B cell (primary cell): Measurements from ENCODE around the gene ESRP2. TPM values are rescaled to one million over a fixed set of nuclear protein-coding genes. Genes with fewer than 3 reads are reported as not detected.
A peak's percentile ranks its signal among the peaks of the same experiment; 100 is the strongest.

Experiments used
- ATAC-seq: fragments of 200-7000 bp; cut with Tn5 transposase; one replicate; pipeline ENCODE4 v1.10.0; 2021; ENCODE audit warnings: low read depth, mild to moderate bottlenecking, moderate number of reproducible peaks, moderate library complexity
- CTCF ChIA-PET: fragments of 350-600 bp; sonication (Branson Sonifier 250); formaldehyde crosslinking; loops from one replicate; lab custom pipeline; 2021; ENCODE audit warnings: antibody characterized with exemption, inconsistent platforms; lab: Charles Lee
- POLR2A ChIA-PET: fragments of 350-600 bp; sonication (Branson Sonifier 250); formaldehyde crosslinking; loops from one replicate; lab custom pipeline; 2021; ENCODE audit warnings: antibody characterized with exemption; lab: Charles Lee
- DNase-seq: peaks from one replicate; pipeline ENCODE4 v3.0.0; 2013
- H2AFZ ChIP-seq: 2 replicates; pipeline ENCODE4 v1.6.1; 2012; ENCODE audit warnings: mild to moderate bottlenecking, low read depth, low read length; ENCODE audit not compliant: insufficient read depth, poor library complexity, severe bottlenecking
- H3K27ac ChIP-seq, 2 donors: 1 replicate in 1 of 2; 2 replicates in 1 of 2; pipeline ENCODE4 v1.5.1; 2012 to 2013; ENCODE audit warnings: low read length in 2 of 2, mild to moderate bottlenecking in 2 of 2, moderate library complexity in 1 of 2
- H3K27me3 ChIP-seq, 4 experiments: fragments of 200-600 bp in 1 of 4; sonication (generic) in 1 of 4; replicated peaks in 1 of 4; 1 replicate in 2 of 4; 2 replicates in 2 of 4; pipeline versions ENCODE4 v1.6.1 to v1.7.0; 2013 to 2016; ENCODE audit warnings: low read length in 3 of 4, mild to moderate bottlenecking in 2 of 4, mixed read lengths in 1 of 4, moderate library complexity in 1 of 4; ENCODE audit not compliant: insufficient read depth in 4 of 4, control insufficient read depth in 3 of 4; ENCODE audit errors: control extremely low read depth in 1 of 4
- H3K36me3 ChIP-seq, 2 experiments: replicated peaks in 1 of 2; 1 replicate in 1 of 2; 2 replicates in 1 of 2; pipeline versions ENCODE4 v1.6.1 to v1.7.1; 2013; ENCODE audit warnings: low read length in 1 of 2; ENCODE audit not compliant: insufficient read depth in 2 of 2, control insufficient read depth in 1 of 2; ENCODE audit errors: control extremely low read depth in 1 of 2, extremely low read depth in 1 of 2
- H3K4me1 ChIP-seq, 2 donors: fragments of 200-600 bp in 1 of 2; sonication (generic) in 1 of 2; 1 replicate in 1 of 2; 2 replicates in 1 of 2; pipeline versions ENCODE4 v1.5.1 to v1.6.1; 2013 to 2017; ENCODE audit warnings: low read length in 2 of 2; ENCODE audit not compliant: control insufficient read depth in 2 of 2, insufficient read depth in 2 of 2
- H3K4me2 ChIP-seq: replicated peaks from 2 replicates; pipeline ENCODE3; 2012; ENCODE audit warnings: mild to moderate bottlenecking, low read depth, low read length; ENCODE audit not compliant: poor library complexity, severe bottlenecking
- H3K4me3 ChIP-seq, 5 experiments: fragments of 200-600 bp in 1 of 5; sonication (generic) in 1 of 5; 1 replicate in 3 of 5; 2 replicates in 2 of 5; pipeline versions ENCODE4 v1.5.1 to v1.7.0; 2011 to 2016; ENCODE audit warnings: low read length in 4 of 5, mild to moderate bottlenecking in 4 of 5, low read depth in 2 of 5, control low read depth in 1 of 5, moderate library complexity in 1 of 5; ENCODE audit not compliant: insufficient read depth in 1 of 5; ENCODE audit errors: control extremely low read depth in 1 of 5, extremely low read depth in 1 of 5
- H3K79me2 ChIP-seq: fragments of 200-600 bp; sonication (generic); one replicate; pipeline ENCODE4 v1.6.0; 2016; ENCODE audit warnings: low read length; ENCODE audit not compliant: control insufficient read depth, insufficient read depth
- H3K9ac ChIP-seq: fragments of 200-600 bp; sonication (generic); 2 replicates; pipeline ENCODE4 v1.6.1; 2017; ENCODE audit warnings: mild to moderate bottlenecking, low read length, moderate library complexity
- H3K9me3 ChIP-seq, 3 donors: one replicate each; pipeline versions ENCODE4 v1.6.1 to v1.7.1; 2013; ENCODE audit warnings: low read length in 2 of 3; ENCODE audit not compliant: control insufficient read depth in 2 of 3, insufficient read depth in 1 of 3; ENCODE audit errors: control extremely low read depth in 1 of 3
- H4K20me1 ChIP-seq: 2 replicates; pipeline ENCODE4 v1.6.0; 2012; ENCODE audit warnings: mild to moderate bottlenecking, low read length; ENCODE audit not compliant: insufficient read depth, control insufficient read depth, poor library complexity, severe bottlenecking
- H3K27ac Mint-ChIP-seq: one replicate; pipeline ENCODE4 v1.8.0; 2021; ENCODE audit warnings: mixed read lengths
- H3K27me3 Mint-ChIP-seq: one replicate; pipeline ENCODE4 v1.8.0; 2021; ENCODE audit warnings: mixed read lengths
- H3K4me1 Mint-ChIP-seq: one replicate; pipeline ENCODE4 v1.8.0; 2021; ENCODE audit warnings: mixed read lengths
- H3K4me3 Mint-ChIP-seq: one replicate; pipeline ENCODE4 v1.8.0; 2021; ENCODE audit warnings: mixed read lengths
- H3K9me3 Mint-ChIP-seq: one replicate; pipeline ENCODE4 v1.8.0; 2022; ENCODE audit warnings: mixed read lengths; ENCODE audit not compliant: insufficient read depth
- EZH2 ChIP-seq: IDR thresholded peaks from 2 replicates; pipeline ENCODE4 v1.6.1; 2012; ENCODE audit warnings: borderline replicate concordance, low read depth, mild to moderate bottlenecking, moderate library complexity, low read length; ENCODE audit not compliant: insufficient read depth, poor library complexity, severe bottlenecking
- WGBS: methylation state at CpG from one replicate; pipeline ENCODE4 v1.1.5; 2013; ENCODE audit warnings: missing lambda C conversion rate; ENCODE audit not compliant: insufficient coverage; 5-methylcytosine and 5-hydroxymethylcytosine counted together
- intact Hi-C: fragments of 100-400 bp; cut with micrococcal nuclease; formaldehyde crosslinking; loops from one replicate; pipeline ENCODE4 v1.10.0; 2022
- polyA plus RNA-seq: library from polyadenylated mRNA; depleted of rRNA; stranded (reverse); fragments of >200 nt; gene quantifications from 2 replicates; pipeline ENCODE4 v1.2.3, GENCODE V29; 2012
- total RNA-seq, 2 donors: library from RNA; stranded (reverse); fragments of 120-200 nt in 1 of 2; gene quantifications; 1 replicate in 1 of 2; 2 replicates in 1 of 2; pipeline versions ENCODE4 v1.2.3 to v1.2.4, GENCODE V29; 2013 to 2022
- TF ChIP-seq, protein P1 (sequence below): fragments of 200-600 bp; IDR thresholded peaks from one replicate; pipeline ENCODE4 v1.8.0; 2022; ENCODE audit warnings: antibody characterized with exemption, mild to moderate bottlenecking

ESRP2 gene
- total and polyA plus RNA-seq, 2 donors (not counting 1 experiment from before 2014, with no cell fraction given): 0.09 TPM; not detected in 1

DNA sequence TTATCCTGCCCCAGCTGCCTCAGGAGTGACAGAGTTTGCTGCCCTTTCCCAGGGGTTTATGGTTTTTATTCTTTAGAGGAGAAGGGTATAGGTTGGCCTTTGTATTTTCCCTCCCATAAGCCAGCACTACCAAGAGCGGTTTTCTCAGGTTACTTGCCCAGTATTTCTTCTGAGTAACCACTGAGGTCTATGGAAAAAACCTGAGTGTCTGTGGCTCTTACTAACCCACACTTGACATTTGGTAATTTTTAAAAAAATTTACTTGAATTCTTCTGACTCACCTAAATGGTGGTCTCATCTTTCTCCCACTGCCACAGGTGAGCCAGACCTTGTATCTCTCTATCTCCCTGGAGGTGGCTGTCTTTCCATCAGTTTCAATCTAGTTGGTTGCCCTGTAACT, 34.4 kb upstream of the ESRP2 start:
- POLR2A ChIA-PET: interaction anchor here (0.5 to 0.9 kb wide), 2 partner anchors 40 to 78 kb away, joined by 3 to 12 read pairs; partner anchors contain the start of genes PRMT7 and SLC7A6OS
- no peaks in the 10 kb centered on the region for H3K9me3 Mint-ChIP-seq
- Histone ChIP-seq H2AFZ (no peak overlapping the region), H3K79me2 (peaks cover 98% of the 10 kb centered on the region), H4K20me1 (peaks cover 43% of the 10 kb centered on the region), H3K4me3 (no peak overlapping the region), H3K27ac (peak overlapping the region in 1 of 2 donors; percentile 71), H3K4me1 (peaks cover 43 to 57% of the 10 kb centered on the region in 2 donors), H3K9me3 (no peaks in the 10 kb centered on the region), H3K4me2 (no peak overlapping the region), H3K9ac (no peak overlapping the region), H3K27me3 (no peaks in the 10 kb centered on the region), H3K36me3 (peaks cover 8 to 49% of the 10 kb centered on the region in 2 experiments)
- no CpG with 5 or more reads among the region's 1 CpG for WGBS
- no peak overlapping the region for H3K4me3 Mint-ChIP-seq
- peak overlapping the region; percentile 13 for H3K27ac Mint-ChIP-seq
- H3K27me3 Mint-ChIP-seq: no peaks in the 10 kb centered on the region
- intact Hi-C loops: no loop called here
- ATAC-seq: no peak
- CTCF ChIA-PET: interaction anchor here (0.8 to 3.7 kb wide), 5 partner anchors 9 to 57 kb away, joined by 3 to 20 read pairs (median 3); no protein-coding TSS in a partner anchor
- DNase-seq: no peak
- H3K4me1 Mint-ChIP-seq: peaks cover 62% of the 10 kb centered on the region
- no peak for TF ChIP-seq EZH2
- TF ChIP-seq, protein P1, sequence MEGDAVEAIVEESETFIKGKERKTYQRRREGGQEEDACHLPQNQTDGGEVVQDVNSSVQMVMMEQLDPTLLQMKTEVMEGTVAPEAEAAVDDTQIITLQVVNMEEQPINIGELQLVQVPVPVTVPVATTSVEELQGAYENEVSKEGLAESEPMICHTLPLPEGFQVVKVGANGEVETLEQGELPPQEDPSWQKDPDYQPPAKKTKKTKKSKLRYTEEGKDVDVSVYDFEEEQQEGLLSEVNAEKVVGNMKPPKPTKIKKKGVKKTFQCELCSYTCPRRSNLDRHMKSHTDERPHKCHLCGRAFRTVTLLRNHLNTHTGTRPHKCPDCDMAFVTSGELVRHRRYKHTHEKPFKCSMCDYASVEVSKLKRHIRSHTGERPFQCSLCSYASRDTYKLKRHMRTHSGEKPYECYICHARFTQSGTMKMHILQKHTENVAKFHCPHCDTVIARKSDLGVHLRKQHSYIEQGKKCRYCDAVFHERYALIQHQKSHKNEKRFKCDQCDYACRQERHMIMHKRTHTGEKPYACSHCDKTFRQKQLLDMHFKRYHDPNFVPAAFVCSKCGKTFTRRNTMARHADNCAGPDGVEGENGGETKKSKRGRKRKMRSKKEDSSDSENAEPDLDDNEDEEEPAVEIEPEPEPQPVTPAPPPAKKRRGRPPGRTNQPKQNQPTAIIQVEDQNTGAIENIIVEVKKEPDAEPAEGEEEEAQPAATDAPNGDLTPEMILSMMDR: no peak

DNA sequence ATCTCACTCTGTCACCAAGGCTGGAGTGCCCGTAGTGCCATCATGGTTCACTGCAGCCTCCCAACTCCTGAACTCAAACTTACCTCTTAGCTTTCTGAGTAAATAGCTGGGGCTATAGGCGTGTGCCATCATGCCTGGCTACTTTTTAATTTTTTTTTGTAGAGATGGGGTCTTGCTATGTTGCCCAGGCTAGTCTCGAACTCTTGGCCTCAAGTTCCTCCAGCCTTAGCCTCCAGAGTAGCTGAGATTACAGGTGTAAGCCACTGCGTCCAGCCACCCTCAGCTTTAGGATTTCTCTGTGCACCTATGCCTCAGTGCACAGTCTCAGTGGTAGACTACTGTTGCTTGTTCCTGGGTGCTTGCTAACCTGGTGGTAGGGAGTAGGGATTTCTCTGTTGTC, 33.9 kb upstream of the ESRP2 start:
- intact Hi-C loops: loop anchor here (10.0 kb wide), 1 partner anchor 255 kb away; no protein-coding TSS in a partner anchor

More for the DNA sequence above, 33.9 kb upstream of the ESRP2 start:
- no peaks in the 10 kb centered on the region for H3K9me3 Mint-ChIP-seq
- Histone ChIP-seq H3K27ac (peak overlapping the region; percentile 6 to 71), H3K79me2 (peaks cover 99% of the 10 kb centered on the region), H3K9me3 (no peaks in the 10 kb centered on the region), H3K4me2 (no peak overlapping the region), H3K9ac (no peak overlapping the region), H2AFZ (no peak overlapping the region), H3K36me3 (peaks cover 8 to 46% of the 10 kb centered on the region in 2 experiments), H3K4me3 (no peak overlapping the region), H3K4me1 (peaks cover 40 to 56% of the 10 kb centered on the region in 2 donors), H3K27me3 (no peaks in the 10 kb centered on the region), H4K20me1 (peaks cover 39% of the 10 kb centered on the region)
- ATAC-seq (no peak), DNase-seq (no peak)
- no peak for TF ChIP-seq EZH2
- TF ChIP-seq, protein P1: no peak
- no peak overlapping the region for H3K27ac Mint-ChIP-seq
- H3K27me3 Mint-ChIP-seq: no peaks in the 10 kb centered on the region
- POLR2A ChIA-PET: interaction anchor here (0.5 to 0.9 kb wide), 3 partner anchors 41 to 802 kb away, joined by 3 to 12 read pairs (median 3); partner anchors contain the start of genes PRMT7 and SLC7A6OS
- 83% methylated on average over 2 of the region's 4 CpGs for WGBS
- no peak overlapping the region for H3K4me3 Mint-ChIP-seq
- CTCF ChIA-PET: interaction anchor here (0.8 to 1.5 kb wide), 4 partner anchors 11 to 57 kb away, joined by 3 to 4 read pairs (median 3); no protein-coding TSS in a partner anchor
- H3K4me1 Mint-ChIP-seq: peaks cover 61% of the 10 kb centered on the region
